Body of pancreas (tissue), 4 donors: ENCODE data around the gene UFSP2.

ENCODE experiments used
- POLR2A ChIP-seq, 3 donors: fragments of 450-650 bp; IDR thresholded peaks; one replicate each; pipeline ENCODE4 v1.6.1; 2016; ENCODE audit warnings: antibody characterized with exemption in 3 of 3, mild to moderate bottlenecking in 2 of 3
- TF ChIP-seq, protein P1 (sequence below), 7 experiments: fragments of 450-650 bp in 4 of 7; fragments of 200-600 bp in 3 of 7; sonication (generic) in 3 of 7; IDR thresholded peaks; one replicate each; pipeline ENCODE4 v1.5.1; 2016 to 2019; ENCODE audit warnings: antibody characterized with exemption in 7 of 7

DNA sequence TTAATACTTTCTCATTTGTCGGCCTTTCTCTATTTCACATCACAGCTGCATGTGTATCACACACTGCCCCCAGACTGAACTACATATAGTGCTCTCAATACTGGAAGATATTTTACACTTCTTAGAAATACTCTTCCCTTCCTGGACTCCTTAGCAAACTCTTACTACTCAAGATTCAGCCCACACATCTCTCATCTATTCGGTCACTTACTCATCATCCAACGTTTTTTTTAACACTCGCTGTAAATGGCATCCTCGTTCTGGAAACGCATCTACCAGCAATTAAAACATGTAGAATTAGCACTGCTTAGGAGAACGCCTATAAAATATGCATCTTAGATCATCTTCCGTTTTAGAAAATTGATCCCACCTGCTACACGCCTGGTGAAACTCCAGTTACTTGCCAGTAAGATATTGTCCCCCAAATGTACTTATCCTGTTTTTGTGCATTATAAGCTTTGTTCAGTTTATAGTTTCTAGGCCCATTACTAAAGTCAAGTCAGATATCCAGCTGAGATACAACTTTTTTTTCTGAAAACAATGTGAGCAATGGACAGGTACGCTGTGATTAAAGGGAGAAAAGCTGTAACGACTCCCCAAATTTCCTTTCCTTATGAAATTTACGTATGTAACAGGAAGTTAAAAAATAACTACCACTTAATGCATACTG lies 31.1 kb downstream of the UFSP2 start:
- TF ChIP-seq POLR2A (IDR thresholded peaks at IDR 0.05), result no peak
- TF ChIP-seq, protein P1, sequence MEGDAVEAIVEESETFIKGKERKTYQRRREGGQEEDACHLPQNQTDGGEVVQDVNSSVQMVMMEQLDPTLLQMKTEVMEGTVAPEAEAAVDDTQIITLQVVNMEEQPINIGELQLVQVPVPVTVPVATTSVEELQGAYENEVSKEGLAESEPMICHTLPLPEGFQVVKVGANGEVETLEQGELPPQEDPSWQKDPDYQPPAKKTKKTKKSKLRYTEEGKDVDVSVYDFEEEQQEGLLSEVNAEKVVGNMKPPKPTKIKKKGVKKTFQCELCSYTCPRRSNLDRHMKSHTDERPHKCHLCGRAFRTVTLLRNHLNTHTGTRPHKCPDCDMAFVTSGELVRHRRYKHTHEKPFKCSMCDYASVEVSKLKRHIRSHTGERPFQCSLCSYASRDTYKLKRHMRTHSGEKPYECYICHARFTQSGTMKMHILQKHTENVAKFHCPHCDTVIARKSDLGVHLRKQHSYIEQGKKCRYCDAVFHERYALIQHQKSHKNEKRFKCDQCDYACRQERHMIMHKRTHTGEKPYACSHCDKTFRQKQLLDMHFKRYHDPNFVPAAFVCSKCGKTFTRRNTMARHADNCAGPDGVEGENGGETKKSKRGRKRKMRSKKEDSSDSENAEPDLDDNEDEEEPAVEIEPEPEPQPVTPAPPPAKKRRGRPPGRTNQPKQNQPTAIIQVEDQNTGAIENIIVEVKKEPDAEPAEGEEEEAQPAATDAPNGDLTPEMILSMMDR (IDR thresholded peaks at IDR 0.05), result no peak
